GM10248 (cell line): ENCODE measurements around the gene TOR1AIP1.

Experiments used
- CTCF ChIA-PET: fragments of 300-600 bp; sonication (Branson Sonifier 250); formaldehyde crosslinking; extraction: SDS; loops from one replicate; lab custom pipeline; 2021; ENCODE audit warnings: antibody characterized with exemption; lab: Yijun Ruan, JAX
- POLR2A ChIA-PET: fragments of 350-650 bp; sonication (Branson Sonifier 250); formaldehyde crosslinking; extraction: SDS; loops from one replicate; lab custom pipeline; 2020; ENCODE audit warnings: antibody characterized with exemption; lab: Yijun Ruan, JAX
- DNase-seq: peaks from one replicate; pipeline ENCODE4 v3.0.0; 2012; ENCODE audit errors: extremely low spot score
- CTCF ChIP-seq: IDR thresholded peaks from 2 replicates; pipeline ENCODE4 v1.5.1; 2012; ENCODE audit warnings: mild to moderate bottlenecking, low read depth; ENCODE audit errors: extremely low read depth, missing control alignments, control extremely low read depth

Gene TOR1AIP1

GRCh38 chr1:179889589-179889988 lies 7.5 kb downstream of the TOR1AIP1 start:
- TF ChIP-seq CTCF = no peak
- ChIA-PET POLR2A (no interaction called here), CTCF (interaction anchor here (2.4 kb wide), 1 partner anchor 22 kb away, joined by 7 read pairs; no protein-coding TSS in a partner anchor)
- DNase-seq = no peak

- no peak for TF ChIP-seq CTCF
- ChIA-PET CTCF (interaction anchor here (0.9 to 9.5 kb wide), 6 partner anchors 9 to 55 kb away, joined by 3 to 55 read pairs (median 4); no protein-coding TSS in a partner anchor), POLR2A (no interaction called here)
- DNase-seq = no peak
These were observed 28.8 kb downstream of the TOR1AIP1 start for GRCh38 chr1:179910934-179911333.

- ChIA-PET CTCF (interaction anchor here (0.6 to 9.5 kb wide), 11 partner anchors 8 to 36 kb away, joined by 3 to 55 read pairs (median 3); no protein-coding TSS in a partner anchor), POLR2A (no interaction called here)
- no peak for TF ChIP-seq CTCF
- no peak for DNase-seq
These were observed 29.7 kb downstream of the TOR1AIP1 start for GRCh38 chr1:179911812-179912211.

- CTCF ChIA-PET = interaction anchor here (0.9 to 1.5 kb wide), 6 partner anchors 10 to 250 kb away, joined by 3 to 5 read pairs (median 4); partner anchors contain the start of gene TOR1AIP1
These were observed 35.7 kb downstream of the TOR1AIP1 start for GRCh38 chr1:179917601-179918429.

GRCh38 chr1:179921472-179921871 lies 39.4 kb downstream of the TOR1AIP1 start:
- DNase-seq = no peak
- POLR2A ChIA-PET = no interaction called here
- TF ChIP-seq CTCF = no peak
- CTCF ChIA-PET = interaction anchor here (2.2 to 6.7 kb wide), 2 partner anchors 9 kb away, joined by 8 to 55 read pairs; no protein-coding TSS in a partner anchor

More at GRCh38 chr1:179917601-179918429, 35.7 kb downstream of the TOR1AIP1 start:
- no peak for DNase-seq
- no peak for TF ChIP-seq CTCF
- POLR2A ChIA-PET = interaction anchor here (1.0 kb wide), 1 partner anchor 24 kb away, joined by 7 read pairs; no protein-coding TSS in a partner anchor

- CTCF ChIA-PET = interaction anchor here (0.9 to 6.7 kb wide), 2 partner anchors 10 to 15 kb away, joined by 3 to 55 read pairs; no protein-coding TSS in a partner anchor
- POLR2A ChIA-PET = no interaction called here
- TF ChIP-seq CTCF = no peak
- no peak for DNase-seq
These were observed 40.1 kb downstream of the TOR1AIP1 start for GRCh38 chr1:179921981-179922872.
